Panc1 (cell line): ENCODE data around the gene KCNN2.

Experiments used
- POLR2AphosphoS5 ChIP-seq: IDR thresholded peaks from 2 replicates; pipeline ENCODE4 v1.6.1; 2012; ENCODE audit warnings: mild to moderate bottlenecking, low read depth, low read length, moderate library complexity
- REST ChIP-seq, 2 experiments: IDR thresholded peaks; 2 replicates each; pipeline ENCODE4 v1.6.1; 2011 to 2012; ENCODE audit warnings: low read depth in 2 of 2, control low read depth in 1 of 2, low read length in 1 of 2, mild to moderate bottlenecking in 1 of 2, moderate library complexity in 1 of 2; ENCODE audit not compliant: insufficient read depth in 1 of 2
- TCF7L2 ChIP-seq: IDR thresholded peaks from 2 replicates; pipeline ENCODE4 v1.6.1; 2011; ENCODE audit warnings: mild to moderate bottlenecking, low read depth, low read length, inconsistent platforms
- TF ChIP-seq, protein P1 (sequence below): fragments of 450-650 bp; IDR thresholded peaks from 2 replicates; pipeline ENCODE4 v1.5.1; 2017; ENCODE audit warnings: mild to moderate bottlenecking

DNA sequence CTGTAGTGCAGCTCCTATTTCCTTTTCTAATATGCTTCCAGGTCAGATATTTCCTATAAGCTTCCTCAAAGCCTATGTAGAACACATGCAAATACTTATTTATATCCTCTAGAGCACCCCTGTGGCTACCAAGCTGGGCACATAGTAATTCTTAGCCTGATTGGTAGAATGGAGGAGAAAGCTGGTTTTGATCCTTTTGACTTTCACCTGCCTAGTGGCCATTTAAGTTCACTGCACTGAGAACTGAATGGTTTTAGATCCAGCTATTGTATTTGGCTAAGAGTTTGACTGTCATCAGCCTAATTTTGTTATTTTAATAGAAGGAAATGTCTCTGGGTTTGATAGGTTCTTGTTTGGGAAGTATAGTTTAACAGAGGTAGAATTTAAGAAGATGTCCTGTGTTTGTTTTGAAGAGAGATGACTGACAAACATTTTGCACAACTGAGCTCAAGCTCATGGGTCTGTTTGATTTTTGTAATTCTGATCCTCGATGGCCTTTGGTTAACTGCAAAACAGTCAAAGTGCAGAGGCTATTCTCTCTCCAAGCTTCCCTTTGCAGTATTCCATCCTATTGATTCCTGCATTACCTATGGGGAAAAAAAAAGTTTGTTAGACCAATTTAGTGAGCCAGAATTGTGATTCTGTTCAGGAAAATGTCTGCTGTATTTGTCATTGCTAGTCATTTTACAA is 85.4 kb downstream of the KCNN2 start:
- TF ChIP-seq POLR2AphosphoS5 = no peak
- TF ChIP-seq, protein P1, sequence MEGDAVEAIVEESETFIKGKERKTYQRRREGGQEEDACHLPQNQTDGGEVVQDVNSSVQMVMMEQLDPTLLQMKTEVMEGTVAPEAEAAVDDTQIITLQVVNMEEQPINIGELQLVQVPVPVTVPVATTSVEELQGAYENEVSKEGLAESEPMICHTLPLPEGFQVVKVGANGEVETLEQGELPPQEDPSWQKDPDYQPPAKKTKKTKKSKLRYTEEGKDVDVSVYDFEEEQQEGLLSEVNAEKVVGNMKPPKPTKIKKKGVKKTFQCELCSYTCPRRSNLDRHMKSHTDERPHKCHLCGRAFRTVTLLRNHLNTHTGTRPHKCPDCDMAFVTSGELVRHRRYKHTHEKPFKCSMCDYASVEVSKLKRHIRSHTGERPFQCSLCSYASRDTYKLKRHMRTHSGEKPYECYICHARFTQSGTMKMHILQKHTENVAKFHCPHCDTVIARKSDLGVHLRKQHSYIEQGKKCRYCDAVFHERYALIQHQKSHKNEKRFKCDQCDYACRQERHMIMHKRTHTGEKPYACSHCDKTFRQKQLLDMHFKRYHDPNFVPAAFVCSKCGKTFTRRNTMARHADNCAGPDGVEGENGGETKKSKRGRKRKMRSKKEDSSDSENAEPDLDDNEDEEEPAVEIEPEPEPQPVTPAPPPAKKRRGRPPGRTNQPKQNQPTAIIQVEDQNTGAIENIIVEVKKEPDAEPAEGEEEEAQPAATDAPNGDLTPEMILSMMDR = peak; percentile 30; the same call in 1 of the 2 replicates
- no peak for TF ChIP-seq TCF7L2
- no peak for TF ChIP-seq REST (IDR thresholded peaks at IDR 0.05; ENCODE audit: insufficient read depth in 1 of 2, low read depth in 2 of 2, low read length in 1 of 2)
